GM12873 (cell line): ENCODE data around the gene RAB30.

ENCODE experiments used
- TF ChIP-seq, protein P1 (sequence below): IDR thresholded peaks from 2 replicates; pipeline ENCODE4 v1.5.1; 2012; ENCODE audit warnings: low read depth, mild to moderate bottlenecking, moderate library complexity, low read length, control low read depth; ENCODE audit not compliant: insufficient read depth; ENCODE audit errors: missing control alignments

The RAB30 gene

DNA sequence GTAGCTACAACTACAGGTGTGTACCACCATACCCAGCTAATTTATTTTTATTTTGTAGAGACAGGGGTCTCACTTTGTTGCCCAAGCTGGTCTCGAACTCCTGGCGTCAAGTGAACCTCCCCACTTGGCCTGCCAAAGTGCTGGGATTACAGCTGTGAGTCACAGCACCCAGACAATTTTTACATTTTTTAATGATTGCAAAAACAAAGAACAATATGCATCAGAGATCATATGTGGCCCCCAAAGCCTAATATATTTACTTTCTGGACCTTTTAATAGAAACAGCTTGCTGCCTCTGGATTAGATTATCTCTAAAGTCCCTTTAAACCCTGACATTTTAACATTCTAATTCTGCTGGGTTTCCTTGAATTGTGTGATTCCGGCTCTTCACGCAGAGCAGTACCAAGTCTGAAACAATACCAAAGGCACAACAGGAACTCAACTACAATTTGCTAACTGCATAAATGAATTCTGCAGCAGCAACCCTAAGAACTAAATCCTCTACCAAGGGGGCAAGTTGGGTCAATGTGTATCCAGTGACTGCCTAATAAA lies 25.0 kb downstream of the RAB30 start:
- TF ChIP-seq, protein P1, sequence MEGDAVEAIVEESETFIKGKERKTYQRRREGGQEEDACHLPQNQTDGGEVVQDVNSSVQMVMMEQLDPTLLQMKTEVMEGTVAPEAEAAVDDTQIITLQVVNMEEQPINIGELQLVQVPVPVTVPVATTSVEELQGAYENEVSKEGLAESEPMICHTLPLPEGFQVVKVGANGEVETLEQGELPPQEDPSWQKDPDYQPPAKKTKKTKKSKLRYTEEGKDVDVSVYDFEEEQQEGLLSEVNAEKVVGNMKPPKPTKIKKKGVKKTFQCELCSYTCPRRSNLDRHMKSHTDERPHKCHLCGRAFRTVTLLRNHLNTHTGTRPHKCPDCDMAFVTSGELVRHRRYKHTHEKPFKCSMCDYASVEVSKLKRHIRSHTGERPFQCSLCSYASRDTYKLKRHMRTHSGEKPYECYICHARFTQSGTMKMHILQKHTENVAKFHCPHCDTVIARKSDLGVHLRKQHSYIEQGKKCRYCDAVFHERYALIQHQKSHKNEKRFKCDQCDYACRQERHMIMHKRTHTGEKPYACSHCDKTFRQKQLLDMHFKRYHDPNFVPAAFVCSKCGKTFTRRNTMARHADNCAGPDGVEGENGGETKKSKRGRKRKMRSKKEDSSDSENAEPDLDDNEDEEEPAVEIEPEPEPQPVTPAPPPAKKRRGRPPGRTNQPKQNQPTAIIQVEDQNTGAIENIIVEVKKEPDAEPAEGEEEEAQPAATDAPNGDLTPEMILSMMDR, result no peak

- TF ChIP-seq, protein P1, result no peak
These were observed 26.6 kb downstream of the RAB30 start for GRCh38 chr11:83044958-83045712.

DNA sequence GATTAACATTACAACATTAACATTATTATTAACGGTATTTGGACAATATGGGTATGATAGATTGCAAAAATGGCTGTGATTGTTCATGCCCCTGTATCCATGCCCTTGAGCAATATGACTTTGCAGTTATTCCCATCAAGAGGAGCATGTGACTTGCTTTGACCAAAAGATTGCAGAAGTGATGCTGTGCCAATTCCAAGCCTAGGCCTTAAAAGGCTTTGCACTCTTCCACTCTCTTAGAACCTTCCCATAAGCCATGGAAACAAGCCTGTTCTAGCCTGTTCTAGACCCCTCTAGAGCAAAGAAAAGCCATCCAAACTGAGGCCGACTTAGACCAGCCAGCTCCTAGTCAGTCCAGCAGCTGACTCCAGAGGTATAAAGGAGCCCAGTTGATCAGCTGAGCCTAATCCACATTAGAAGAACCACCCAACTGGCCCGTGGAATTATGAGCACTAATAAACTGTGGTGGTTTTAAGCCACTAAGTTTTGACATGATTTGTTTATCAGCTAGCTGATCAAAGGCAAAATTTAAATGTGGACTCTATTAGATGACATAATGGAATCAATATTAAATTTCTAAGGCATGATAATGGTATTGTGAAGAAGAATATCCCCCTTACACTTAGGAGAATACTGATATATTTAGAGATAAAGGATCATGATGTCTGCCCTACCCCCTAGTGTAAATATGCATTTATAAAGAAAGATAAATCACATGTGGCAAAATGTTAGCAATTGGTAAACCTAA lies 28.6 kb downstream of the RAB30 start:
- TF ChIP-seq, protein P1, result no peak

- TF ChIP-seq, protein P1, result no peak
These were observed 30.6 kb downstream of the RAB30 start for GRCh38 chr11:83041126-83041525.

DNA sequence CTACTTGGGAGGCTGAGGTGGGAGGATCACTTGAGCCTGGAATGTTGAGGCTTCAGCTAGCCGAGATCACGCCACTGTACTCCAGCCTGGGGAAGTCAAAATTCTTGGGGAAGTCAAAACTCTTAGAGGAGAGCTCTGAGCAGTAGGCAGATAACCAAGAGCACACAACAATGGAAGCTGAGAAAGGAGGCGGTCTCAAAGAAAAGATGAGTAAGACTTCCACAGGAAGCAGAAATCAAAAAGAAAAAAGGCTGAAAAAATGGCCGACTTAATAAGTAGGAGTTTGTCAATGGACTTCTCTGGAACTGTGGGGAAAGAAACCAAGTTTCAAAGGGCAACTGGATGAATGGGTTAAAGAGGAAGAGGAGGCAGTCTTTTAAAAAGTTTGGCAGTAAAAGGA lies 32.1 kb downstream of the RAB30 start:
- TF ChIP-seq, protein P1, result no peak

- TF ChIP-seq, protein P1, result no peak
These were observed 33.8 kb downstream of the RAB30 start for GRCh38 chr11:83037877-83038276.

GRCh38 chr11:83036701-83037100 lies 35.0 kb downstream of the RAB30 start:
- TF ChIP-seq, protein P1, result no peak
